ENCODE results near the gene CACNA2D3.

The CACNA2D3 gene

DNA sequence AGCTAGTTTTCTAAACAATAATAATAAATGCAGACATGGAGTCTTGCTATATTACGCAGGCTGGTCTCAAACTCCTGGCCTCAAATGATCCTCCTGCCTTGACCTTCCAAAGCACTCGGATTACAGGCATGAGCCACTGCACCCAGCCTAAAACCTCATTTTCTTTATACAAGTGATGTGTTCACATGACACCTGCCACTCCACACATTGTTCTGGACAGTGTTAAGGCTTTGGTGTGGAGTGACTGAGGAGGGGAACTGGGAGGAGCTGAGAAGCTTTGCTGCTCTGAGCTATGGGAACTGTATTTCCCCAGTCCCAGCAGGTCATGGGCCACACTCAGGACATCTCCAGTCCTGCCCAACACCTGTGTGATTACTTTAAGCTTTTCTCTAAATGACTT, 425.5 kb downstream of the CACNA2D3 start:
- no peak overlapping the region for H3K4me3 ChIP-seq (ENCODE audit: low read length)
- no peaks in the 10 kb centered on the region for H3K27me3 ChIP-seq (ENCODE audit: control insufficient read depth, insufficient read depth, low read length)
- H3K4me1 ChIP-seq (ENCODE audit: control insufficient read depth, low read depth, low read length): peaks cover 7% of the 10 kb centered on the region
- H3K36me3 ChIP-seq (ENCODE audit: control insufficient read depth, low read depth, low read length): no peaks in the 10 kb centered on the region
- H3K27ac ChIP-seq (ENCODE audit: low read length): no peak overlapping the region
- no peaks in the 10 kb centered on the region for H3K9me3 ChIP-seq (ENCODE audit: control insufficient read depth, low read depth, low read length)
- H3K9ac ChIP-seq (ENCODE audit: low read length): no peak overlapping the region

- no peaks in the 10 kb centered on the region for H3K36me3 ChIP-seq (ENCODE audit: control insufficient read depth, low read depth, low read length)
- H3K4me1 ChIP-seq (ENCODE audit: control insufficient read depth, low read depth, low read length): peaks cover 7% of the 10 kb centered on the region
- H3K27me3 ChIP-seq (ENCODE audit: control insufficient read depth, insufficient read depth, low read length): no peaks in the 10 kb centered on the region
- H3K9ac ChIP-seq (ENCODE audit: low read length): no peak overlapping the region
- H3K27ac ChIP-seq (ENCODE audit: low read length): no peak overlapping the region
- no peaks in the 10 kb centered on the region for H3K9me3 ChIP-seq (ENCODE audit: control insufficient read depth, low read depth, low read length)
- H3K4me3 ChIP-seq (ENCODE audit: low read length): no peak overlapping the region
Measured at GRCh38 chr3:54549607-54550220, 427.4 kb downstream of the CACNA2D3 start.

GRCh38 chr3:54550221-54550977, 428.0 kb downstream of the CACNA2D3 start:
- no peaks in the 10 kb centered on the region for H3K27me3 ChIP-seq (ENCODE audit: control insufficient read depth, insufficient read depth, low read length)
- no peaks in the 10 kb centered on the region for H3K9me3 ChIP-seq (ENCODE audit: control insufficient read depth, low read depth, low read length)
- no peak overlapping the region for H3K27ac ChIP-seq (ENCODE audit: low read length)
- H3K9ac ChIP-seq (ENCODE audit: low read length): no peak overlapping the region
- no peak overlapping the region for H3K4me3 ChIP-seq (ENCODE audit: low read length)
- peaks cover 7% of the 10 kb centered on the region for H3K4me1 ChIP-seq (ENCODE audit: control insufficient read depth, low read depth, low read length)
- H3K36me3 ChIP-seq (ENCODE audit: control insufficient read depth, low read depth, low read length): no peaks in the 10 kb centered on the region

DNA sequence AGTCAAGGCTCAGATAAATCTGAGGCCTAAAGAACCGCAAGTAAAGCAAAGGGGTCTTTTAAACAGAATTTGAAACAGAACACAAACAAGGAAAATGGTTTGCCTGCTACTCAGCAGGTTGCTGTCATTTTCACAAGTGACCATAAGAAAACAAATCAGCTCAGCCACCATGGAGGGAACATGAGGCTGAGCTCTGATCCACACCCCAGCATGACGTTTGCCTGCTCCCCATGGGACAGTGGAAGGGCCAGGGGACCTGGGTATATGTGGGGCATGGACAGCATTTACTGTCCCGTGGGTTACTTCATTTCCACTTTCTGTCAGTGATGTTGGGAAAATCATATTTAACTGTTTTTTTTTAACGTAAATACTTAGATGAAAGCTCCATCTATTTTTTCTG, 434.3 kb downstream of the CACNA2D3 start:
- no peak overlapping the region for H3K9ac ChIP-seq (ENCODE audit: low read length)
- H3K27me3 ChIP-seq (ENCODE audit: control insufficient read depth, insufficient read depth, low read length): no peaks in the 10 kb centered on the region
- H3K4me3 ChIP-seq (ENCODE audit: low read length): no peak overlapping the region
- no peak overlapping the region for H3K27ac ChIP-seq (ENCODE audit: low read length)
- H3K9me3 ChIP-seq (ENCODE audit: control insufficient read depth, low read depth, low read length): no peaks in the 10 kb centered on the region
- H3K4me1 ChIP-seq (ENCODE audit: control insufficient read depth, low read depth, low read length): peaks cover 3% of the 10 kb centered on the region
- H3K36me3 ChIP-seq (ENCODE audit: control insufficient read depth, low read depth, low read length): no peaks in the 10 kb centered on the region

DNA sequence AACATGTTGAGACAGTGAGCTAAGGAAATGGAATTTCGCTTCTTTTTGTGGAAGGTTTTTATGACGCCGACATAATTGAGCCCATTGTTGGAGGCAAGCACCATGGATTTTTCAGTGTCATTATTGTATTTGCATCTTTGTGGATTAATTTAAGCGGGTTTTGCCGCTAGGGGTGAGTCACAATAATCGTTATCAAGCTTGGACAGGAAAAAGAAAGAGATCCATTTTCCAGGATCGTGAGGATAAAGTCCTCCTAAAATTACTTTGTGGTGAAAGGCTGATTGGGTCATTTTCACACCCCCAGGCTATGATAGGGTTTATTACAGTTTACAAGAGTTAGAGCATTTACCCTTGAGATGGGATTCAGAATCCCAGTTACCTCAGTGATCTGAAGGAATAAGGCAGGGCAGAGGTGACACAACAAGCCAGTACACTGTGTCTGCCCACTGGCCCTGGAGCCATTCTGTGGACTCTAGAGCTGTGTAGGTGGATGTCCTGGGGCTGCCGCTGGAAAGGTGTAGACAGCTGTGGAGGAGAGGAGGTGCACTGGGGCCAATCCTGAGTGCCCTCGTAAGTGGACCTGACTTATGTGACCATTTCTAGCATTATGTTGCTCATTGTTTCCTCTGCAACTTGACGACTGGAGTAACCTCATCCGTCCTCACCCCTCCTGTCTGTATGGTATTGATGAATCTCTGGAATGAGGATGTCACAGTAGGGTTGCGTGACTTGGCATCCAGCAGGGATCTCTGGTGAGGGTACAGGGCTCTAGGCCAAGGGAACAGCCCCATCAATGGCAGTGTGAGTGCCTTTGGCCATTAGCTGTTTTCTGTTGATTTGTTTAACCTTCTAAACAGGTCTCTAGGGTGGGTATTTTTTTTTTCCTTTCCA, 435.4 kb downstream of the CACNA2D3 start:
- Histone ChIP-seq H3K4me1 (ENCODE audit: control insufficient read depth, low read depth, low read length) (peaks cover 3% of the 10 kb centered on the region), H3K4me3 (ENCODE audit: low read length) (no peak overlapping the region), H3K36me3 (ENCODE audit: control insufficient read depth, low read depth, low read length) (no peaks in the 10 kb centered on the region), H3K27ac (ENCODE audit: low read length) (no peak overlapping the region), H3K27me3 (ENCODE audit: control insufficient read depth, insufficient read depth, low read length) (no peaks in the 10 kb centered on the region), H3K9me3 (ENCODE audit: control insufficient read depth, low read depth, low read length) (no peaks in the 10 kb centered on the region), H3K9ac (ENCODE audit: low read length) (no peak overlapping the region)

GRCh38 chr3:54563501-54564200, 441.3 kb downstream of the CACNA2D3 start:
- Histone ChIP-seq H3K36me3 (ENCODE audit: control insufficient read depth, low read depth, low read length) (no peaks in the 10 kb centered on the region), H3K4me3 (ENCODE audit: low read length) (no peak overlapping the region), H3K27me3 (ENCODE audit: control insufficient read depth, insufficient read depth, low read length) (no peaks in the 10 kb centered on the region), H3K9me3 (ENCODE audit: control insufficient read depth, low read depth, low read length) (no peaks in the 10 kb centered on the region), H3K27ac (ENCODE audit: low read length) (no peak overlapping the region), H3K4me1 (ENCODE audit: control insufficient read depth, low read depth, low read length) (no peaks in the 10 kb centered on the region), H3K9ac (ENCODE audit: low read length) (no peak overlapping the region)

- Histone ChIP-seq H3K36me3 (ENCODE audit: control insufficient read depth, low read depth, low read length) (no peaks in the 10 kb centered on the region), H3K4me1 (ENCODE audit: control insufficient read depth, low read depth, low read length) (no peaks in the 10 kb centered on the region), H3K9ac (ENCODE audit: low read length) (no peak overlapping the region), H3K4me3 (ENCODE audit: low read length) (no peak overlapping the region), H3K9me3 (ENCODE audit: control insufficient read depth, low read depth, low read length) (no peaks in the 10 kb centered on the region), H3K27me3 (ENCODE audit: control insufficient read depth, insufficient read depth, low read length) (no peaks in the 10 kb centered on the region), H3K27ac (ENCODE audit: low read length) (no peak overlapping the region)
Measured at GRCh38 chr3:54564374-54564925, 442.1 kb downstream of the CACNA2D3 start.

GRCh38 chr3:54565956-54566355, 443.6 kb downstream of the CACNA2D3 start:
- H3K36me3 ChIP-seq (ENCODE audit: control insufficient read depth, low read depth, low read length): no peaks in the 10 kb centered on the region
- H3K27me3 ChIP-seq (ENCODE audit: control insufficient read depth, insufficient read depth, low read length): no peaks in the 10 kb centered on the region
- H3K4me3 ChIP-seq (ENCODE audit: low read length): no peak overlapping the region
- no peaks in the 10 kb centered on the region for H3K9me3 ChIP-seq (ENCODE audit: control insufficient read depth, low read depth, low read length)
- no peak overlapping the region for H3K9ac ChIP-seq (ENCODE audit: low read length)
- H3K27ac ChIP-seq (ENCODE audit: low read length): no peak overlapping the region
- no peaks in the 10 kb centered on the region for H3K4me1 ChIP-seq (ENCODE audit: control insufficient read depth, low read depth, low read length)

GRCh38 chr3:54567949-54568348, 445.6 kb downstream of the CACNA2D3 start:
- Histone ChIP-seq H3K36me3 (ENCODE audit: control insufficient read depth, low read depth, low read length) (no peaks in the 10 kb centered on the region), H3K4me3 (ENCODE audit: low read length) (no peak overlapping the region), H3K9me3 (ENCODE audit: control insufficient read depth, low read depth, low read length) (no peaks in the 10 kb centered on the region), H3K27me3 (ENCODE audit: control insufficient read depth, insufficient read depth, low read length) (no peaks in the 10 kb centered on the region), H3K27ac (ENCODE audit: low read length) (no peak overlapping the region), H3K4me1 (ENCODE audit: control insufficient read depth, low read depth, low read length) (no peaks in the 10 kb centered on the region), H3K9ac (ENCODE audit: low read length) (no peak overlapping the region)

GRCh38 chr3:54570008-54570407, 447.7 kb downstream of the CACNA2D3 start:
- Histone ChIP-seq H3K27me3 (ENCODE audit: control insufficient read depth, insufficient read depth, low read length) (no peaks in the 10 kb centered on the region), H3K27ac (ENCODE audit: low read length) (no peak overlapping the region), H3K4me3 (ENCODE audit: low read length) (no peak overlapping the region), H3K4me1 (ENCODE audit: control insufficient read depth, low read depth, low read length) (no peaks in the 10 kb centered on the region), H3K36me3 (ENCODE audit: control insufficient read depth, low read depth, low read length) (no peaks in the 10 kb centered on the region), H3K9me3 (ENCODE audit: control insufficient read depth, low read depth, low read length) (no peaks in the 10 kb centered on the region), H3K9ac (ENCODE audit: low read length) (no peak overlapping the region)
